ENCODE data around the gene ZNF480. TPM values are rescaled to one million over a fixed set of nuclear protein-coding genes. Genes with fewer than 3 reads are reported as not detected.
A peak's percentile ranks its signal among the peaks of the same experiment; 100 is the strongest.

Gene ZNF480
- total RNA-seq, 1 donor from 2014 or later, result 8.8 TPM

- Histone ChIP-seq H3K9me3 (no peaks in the 10 kb centered on the region), H3K27ac (peak overlapping the region; percentile 99), H3K4me3 (peak overlapping the region; percentile 100), H3K27me3 (no peaks in the 10 kb centered on the region), H3K36me3 (no peaks in the 10 kb centered on the region), H3K4me1 (peaks cover 23% of the 10 kb centered on the region)
- TF ChIP-seq, protein P1, sequence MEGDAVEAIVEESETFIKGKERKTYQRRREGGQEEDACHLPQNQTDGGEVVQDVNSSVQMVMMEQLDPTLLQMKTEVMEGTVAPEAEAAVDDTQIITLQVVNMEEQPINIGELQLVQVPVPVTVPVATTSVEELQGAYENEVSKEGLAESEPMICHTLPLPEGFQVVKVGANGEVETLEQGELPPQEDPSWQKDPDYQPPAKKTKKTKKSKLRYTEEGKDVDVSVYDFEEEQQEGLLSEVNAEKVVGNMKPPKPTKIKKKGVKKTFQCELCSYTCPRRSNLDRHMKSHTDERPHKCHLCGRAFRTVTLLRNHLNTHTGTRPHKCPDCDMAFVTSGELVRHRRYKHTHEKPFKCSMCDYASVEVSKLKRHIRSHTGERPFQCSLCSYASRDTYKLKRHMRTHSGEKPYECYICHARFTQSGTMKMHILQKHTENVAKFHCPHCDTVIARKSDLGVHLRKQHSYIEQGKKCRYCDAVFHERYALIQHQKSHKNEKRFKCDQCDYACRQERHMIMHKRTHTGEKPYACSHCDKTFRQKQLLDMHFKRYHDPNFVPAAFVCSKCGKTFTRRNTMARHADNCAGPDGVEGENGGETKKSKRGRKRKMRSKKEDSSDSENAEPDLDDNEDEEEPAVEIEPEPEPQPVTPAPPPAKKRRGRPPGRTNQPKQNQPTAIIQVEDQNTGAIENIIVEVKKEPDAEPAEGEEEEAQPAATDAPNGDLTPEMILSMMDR (IDR thresholded peaks at IDR 0.05), result no peak
- ATAC-seq, result peak; percentile 44
- intact Hi-C loops (cut with DNase I), result no loop called here
- no peak for DNase-seq
Measured at GRCh38 chr19:52270266-52270885, 26.6 kb upstream of the ZNF480 start.

DNA sequence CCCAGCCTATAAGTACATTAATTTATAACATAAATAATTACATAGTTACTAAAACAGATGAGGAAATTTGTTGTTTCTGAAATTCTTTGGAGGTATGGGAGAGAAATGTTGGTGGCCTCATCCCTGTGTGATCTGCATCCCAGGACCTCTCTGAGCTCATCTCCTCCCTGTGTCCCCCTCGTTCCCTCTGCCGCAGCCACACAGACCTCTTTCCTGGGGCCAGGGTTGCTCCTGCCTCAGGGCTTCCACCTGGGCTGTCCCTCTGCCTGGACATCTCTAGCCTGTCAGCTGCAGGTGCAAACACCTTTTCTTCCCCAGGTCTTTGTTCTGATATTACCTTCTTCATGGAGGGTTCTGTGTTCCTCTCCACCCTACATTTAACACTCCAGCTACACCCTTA lies 23.7 kb upstream of the ZNF480 start:
- no peaks in the 10 kb centered on the region for H3K27me3 ChIP-seq
- DNase-seq (no peak), ATAC-seq (no peak)
- no peaks in the 10 kb centered on the region for H3K9me3 ChIP-seq
- H3K4me3 ChIP-seq, result no peak overlapping the region
- H3K4me1 ChIP-seq, result peaks cover 23% of the 10 kb centered on the region
- TF ChIP-seq, protein P1 (IDR thresholded peaks at IDR 0.05), result no peak
- no peaks in the 10 kb centered on the region for H3K36me3 ChIP-seq
- intact Hi-C loops (cut with DNase I), result no loop called here
- H3K27ac ChIP-seq, result no peak overlapping the region

DNA sequence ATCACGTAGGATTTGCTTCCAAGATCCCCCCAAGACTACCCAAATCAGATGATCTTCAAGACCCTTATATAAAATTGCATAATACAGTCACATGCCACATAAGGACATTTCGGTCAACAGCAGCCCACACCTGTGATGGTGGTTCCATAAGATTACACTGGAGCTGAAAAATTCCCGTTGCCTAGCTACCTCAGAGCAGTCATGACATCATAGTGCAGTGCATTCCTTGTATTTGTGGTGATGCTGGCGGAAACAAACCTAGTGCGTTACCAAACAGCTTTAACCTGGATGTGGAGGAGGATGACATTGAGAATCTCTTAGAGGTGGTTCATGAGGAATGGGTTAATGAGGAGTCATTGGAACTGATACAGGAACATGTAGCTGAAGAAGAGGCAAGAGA lies 22.8 kb upstream of the ZNF480 start:
- intact Hi-C loops (cut with DNase I), result no loop called here
- TF ChIP-seq, protein P1 (IDR thresholded peaks at IDR 0.05), result no peak
- DNase-seq (no peak), ATAC-seq (no peak)
- no peak overlapping the region for H3K27ac ChIP-seq
- no peak overlapping the region for H3K4me3 ChIP-seq
- no peaks in the 10 kb centered on the region for H3K9me3 ChIP-seq
- H3K4me1 ChIP-seq, result peaks cover 19% of the 10 kb centered on the region
- H3K36me3 ChIP-seq, result no peaks in the 10 kb centered on the region
- no peaks in the 10 kb centered on the region for H3K27me3 ChIP-seq

GRCh38 chr19:52275988-52276387 lies 21.0 kb upstream of the ZNF480 start:
- intact Hi-C loops (cut with DNase I), result no loop called here
- peaks cover 12% of the 10 kb centered on the region for H3K4me1 ChIP-seq
- H3K36me3 ChIP-seq, result no peaks in the 10 kb centered on the region
- no peaks in the 10 kb centered on the region for H3K27me3 ChIP-seq
- TF ChIP-seq, protein P1 (IDR thresholded peaks at IDR 0.05), result no peak
- no peak overlapping the region for H3K27ac ChIP-seq
- ATAC-seq (no peak), DNase-seq (no peak)
- no peaks in the 10 kb centered on the region for H3K9me3 ChIP-seq
- no peak overlapping the region for H3K4me3 ChIP-seq

GRCh38 chr19:52277471-52277870 lies 19.5 kb upstream of the ZNF480 start:
- H3K9me3 ChIP-seq, result no peaks in the 10 kb centered on the region

More at GRCh38 chr19:52277471-52277870, 19.5 kb upstream of the ZNF480 start:
- H3K4me3 ChIP-seq, result no peak overlapping the region
- peaks cover 5% of the 10 kb centered on the region for H3K4me1 ChIP-seq
- H3K27me3 ChIP-seq, result no peaks in the 10 kb centered on the region
- peaks cover 6% of the 10 kb centered on the region for H3K36me3 ChIP-seq
- ATAC-seq (no peak), DNase-seq (no peak)
- H3K27ac ChIP-seq, result no peak overlapping the region
- TF ChIP-seq, protein P1 (IDR thresholded peaks at IDR 0.05), result no peak
- intact Hi-C loops (cut with DNase I), result no loop called here
